Coronary artery (tissue), 2 donors: Measurements from ENCODE around the gene ADGRD1.

Source experiments
- DNase-seq: peaks from one replicate; pipeline ENCODE4 v3.0.0-alpha.2; 2017; ENCODE audit warnings: low spot score
- H3K27ac ChIP-seq, 2 donors: fragments of 200-600 bp; sonication (generic); one replicate each; pipeline ENCODE4 v1.5.1; 2016 to 2019
- H3K4me3 ChIP-seq: fragments of 200-600 bp; sonication (generic); 2 replicates; pipeline ENCODE4 v1.5.1; 2016; ENCODE audit warnings: mild to moderate bottlenecking, moderate library complexity
- TF ChIP-seq, protein P1 (sequence below): fragments of 200-600 bp; sonication (generic); IDR thresholded peaks from one replicate; pipeline ENCODE4 v1.5.1; 2019; ENCODE audit warnings: antibody characterized with exemption

The ADGRD1 gene

DNA sequence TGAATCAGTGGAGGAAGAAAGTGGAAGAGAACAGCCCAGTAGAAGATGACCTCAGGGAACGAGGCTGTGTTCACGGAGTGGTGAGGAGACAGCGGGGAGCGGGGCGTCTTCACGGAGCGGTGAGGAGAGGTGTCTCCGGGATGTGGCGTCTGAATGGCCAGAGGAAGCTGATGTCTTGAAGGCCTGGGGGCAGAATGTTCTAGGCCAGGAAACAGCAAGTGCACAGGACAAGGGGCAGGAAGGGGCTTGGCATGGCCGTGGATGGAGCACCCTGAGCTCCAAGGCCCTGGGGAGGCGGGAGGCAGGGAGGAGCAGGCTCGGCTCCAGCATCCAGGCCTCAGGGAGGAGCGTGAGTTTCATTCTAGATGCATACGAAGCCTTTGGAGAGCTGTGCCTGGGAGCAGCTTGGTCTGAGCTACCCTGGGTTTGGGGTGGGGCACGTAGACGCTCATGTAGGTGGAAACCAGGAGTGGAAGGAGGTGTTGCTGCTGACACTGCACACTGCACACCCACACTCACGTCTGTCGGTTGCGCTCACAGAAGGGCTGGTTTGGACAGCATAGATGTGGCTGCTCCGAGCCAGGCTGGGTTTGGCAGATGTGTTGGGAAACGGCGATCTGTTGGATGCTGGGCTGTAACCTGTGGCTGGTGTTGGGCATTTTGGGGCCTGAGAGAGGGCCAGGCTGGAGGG, 131.6 kb downstream of the ADGRD1 start:
- no peak overlapping the region for H3K27ac ChIP-seq
- TF ChIP-seq, protein P1, sequence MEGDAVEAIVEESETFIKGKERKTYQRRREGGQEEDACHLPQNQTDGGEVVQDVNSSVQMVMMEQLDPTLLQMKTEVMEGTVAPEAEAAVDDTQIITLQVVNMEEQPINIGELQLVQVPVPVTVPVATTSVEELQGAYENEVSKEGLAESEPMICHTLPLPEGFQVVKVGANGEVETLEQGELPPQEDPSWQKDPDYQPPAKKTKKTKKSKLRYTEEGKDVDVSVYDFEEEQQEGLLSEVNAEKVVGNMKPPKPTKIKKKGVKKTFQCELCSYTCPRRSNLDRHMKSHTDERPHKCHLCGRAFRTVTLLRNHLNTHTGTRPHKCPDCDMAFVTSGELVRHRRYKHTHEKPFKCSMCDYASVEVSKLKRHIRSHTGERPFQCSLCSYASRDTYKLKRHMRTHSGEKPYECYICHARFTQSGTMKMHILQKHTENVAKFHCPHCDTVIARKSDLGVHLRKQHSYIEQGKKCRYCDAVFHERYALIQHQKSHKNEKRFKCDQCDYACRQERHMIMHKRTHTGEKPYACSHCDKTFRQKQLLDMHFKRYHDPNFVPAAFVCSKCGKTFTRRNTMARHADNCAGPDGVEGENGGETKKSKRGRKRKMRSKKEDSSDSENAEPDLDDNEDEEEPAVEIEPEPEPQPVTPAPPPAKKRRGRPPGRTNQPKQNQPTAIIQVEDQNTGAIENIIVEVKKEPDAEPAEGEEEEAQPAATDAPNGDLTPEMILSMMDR = no peak
- DNase-seq = peak; percentile 60
- no peak overlapping the region for H3K4me3 ChIP-seq

DNA sequence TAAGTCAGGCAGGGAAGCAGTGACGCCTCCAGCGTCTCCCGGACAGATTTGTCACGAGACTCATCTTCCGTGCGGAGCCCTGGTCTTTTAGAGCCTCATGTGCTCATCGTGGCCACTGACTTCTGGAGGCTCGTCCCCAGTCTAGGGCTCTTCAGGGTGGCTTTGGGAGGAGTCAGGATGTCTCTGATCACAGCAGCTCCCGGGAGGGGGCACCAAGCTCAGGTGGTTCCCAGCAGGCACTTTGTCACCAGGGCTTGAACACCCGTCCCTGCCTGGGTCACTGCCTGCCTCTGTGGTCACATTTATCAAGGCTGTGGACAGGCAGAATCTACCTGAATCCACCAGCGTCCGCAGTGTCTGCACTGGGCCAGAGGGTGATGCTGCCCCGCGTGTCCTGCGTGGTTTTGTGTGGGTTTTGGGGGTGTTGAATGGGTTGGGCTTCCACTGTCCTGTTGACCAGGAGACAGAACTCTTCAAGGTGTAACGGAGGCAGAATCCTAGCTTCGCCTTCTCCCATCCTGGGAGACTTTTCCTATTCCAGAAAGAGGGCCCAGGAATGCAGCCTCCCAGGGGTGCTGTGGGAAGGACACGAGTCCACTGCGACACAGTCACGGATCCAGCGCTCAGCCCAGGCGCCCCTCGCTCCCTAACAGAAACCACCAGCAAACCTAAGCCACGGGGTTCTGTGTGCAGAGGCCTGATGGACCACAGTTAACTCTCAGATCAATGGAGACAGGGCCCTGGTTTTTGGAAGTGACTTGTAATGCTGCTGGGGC, 132.3 kb downstream of the ADGRD1 start:
- Histone ChIP-seq H3K27ac (no peak overlapping the region), H3K4me3 (no peak overlapping the region)
- TF ChIP-seq, protein P1 = no peak
- no peak for DNase-seq

DNA sequence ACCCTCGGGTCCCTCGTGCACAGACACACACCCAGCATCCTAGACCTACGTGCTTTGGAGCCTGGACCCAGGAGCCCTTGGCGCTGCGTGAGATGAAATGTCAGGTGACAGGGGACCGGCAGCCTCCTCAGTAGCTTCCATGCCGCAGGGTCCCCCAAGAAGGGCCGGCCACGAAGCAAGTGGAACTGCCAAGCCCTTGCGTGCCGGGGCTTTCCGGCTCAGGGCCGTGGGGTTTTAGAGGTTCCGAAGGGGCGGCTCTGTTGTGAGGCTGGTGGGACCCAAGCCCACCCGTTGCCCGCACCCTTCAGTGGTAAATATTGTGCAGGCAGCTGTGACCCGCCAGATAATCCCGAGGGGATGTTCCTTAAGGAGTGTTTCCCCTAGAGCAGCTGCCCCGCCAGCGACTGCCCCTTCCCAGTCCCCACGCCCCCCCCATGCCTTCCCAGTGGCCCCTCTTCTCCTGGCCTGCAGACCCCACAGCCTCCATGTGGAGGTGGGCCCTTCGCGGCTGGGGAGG, 133.7 kb downstream of the ADGRD1 start:
- TF ChIP-seq, protein P1 = no peak
- peak; percentile 47 for DNase-seq

DNA sequence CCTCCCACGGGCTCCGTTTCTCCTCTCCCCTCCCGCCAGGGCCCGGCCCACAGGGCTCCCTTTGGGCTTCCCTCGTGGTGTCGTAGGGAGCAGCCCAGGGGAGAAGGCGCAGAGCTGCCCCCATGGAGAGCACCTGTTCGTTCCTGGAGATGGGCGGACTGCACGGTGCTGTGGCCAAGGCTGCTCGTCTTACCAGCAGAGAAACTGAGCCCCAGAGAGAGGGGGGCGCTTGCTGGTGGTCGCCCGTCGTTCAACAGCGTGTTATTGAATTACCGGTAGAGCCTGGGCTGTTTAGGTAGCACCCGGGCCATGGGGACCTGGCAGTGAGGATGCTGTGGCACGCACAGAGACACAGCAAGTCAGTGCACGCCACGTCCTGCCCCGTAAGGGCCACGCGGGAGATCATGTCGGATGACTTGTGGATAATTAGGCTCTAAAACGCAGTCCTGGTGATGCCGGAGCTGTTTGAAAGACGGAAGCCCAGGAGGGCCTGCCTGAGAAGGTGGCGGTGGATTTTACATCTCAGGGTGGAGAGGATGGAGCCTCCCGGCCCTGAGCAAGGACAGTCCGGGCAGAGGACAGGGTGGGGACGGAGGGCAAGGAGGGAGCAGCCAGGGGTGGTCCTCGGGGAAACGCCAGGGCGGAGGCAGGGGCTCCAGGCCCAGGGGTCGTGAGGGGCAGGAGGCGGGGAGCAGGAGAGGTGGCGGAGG, 134.4 kb downstream of the ADGRD1 start:
- H3K4me3 ChIP-seq = no peak overlapping the region
- peak; percentile 67 for DNase-seq
- TF ChIP-seq, protein P1 = no peak
- H3K27ac ChIP-seq = no peak overlapping the region

More for the DNA sequence above, 133.7 kb downstream of the ADGRD1 start:
- no peak overlapping the region for H3K27ac ChIP-seq
- H3K4me3 ChIP-seq = no peak overlapping the region

DNA sequence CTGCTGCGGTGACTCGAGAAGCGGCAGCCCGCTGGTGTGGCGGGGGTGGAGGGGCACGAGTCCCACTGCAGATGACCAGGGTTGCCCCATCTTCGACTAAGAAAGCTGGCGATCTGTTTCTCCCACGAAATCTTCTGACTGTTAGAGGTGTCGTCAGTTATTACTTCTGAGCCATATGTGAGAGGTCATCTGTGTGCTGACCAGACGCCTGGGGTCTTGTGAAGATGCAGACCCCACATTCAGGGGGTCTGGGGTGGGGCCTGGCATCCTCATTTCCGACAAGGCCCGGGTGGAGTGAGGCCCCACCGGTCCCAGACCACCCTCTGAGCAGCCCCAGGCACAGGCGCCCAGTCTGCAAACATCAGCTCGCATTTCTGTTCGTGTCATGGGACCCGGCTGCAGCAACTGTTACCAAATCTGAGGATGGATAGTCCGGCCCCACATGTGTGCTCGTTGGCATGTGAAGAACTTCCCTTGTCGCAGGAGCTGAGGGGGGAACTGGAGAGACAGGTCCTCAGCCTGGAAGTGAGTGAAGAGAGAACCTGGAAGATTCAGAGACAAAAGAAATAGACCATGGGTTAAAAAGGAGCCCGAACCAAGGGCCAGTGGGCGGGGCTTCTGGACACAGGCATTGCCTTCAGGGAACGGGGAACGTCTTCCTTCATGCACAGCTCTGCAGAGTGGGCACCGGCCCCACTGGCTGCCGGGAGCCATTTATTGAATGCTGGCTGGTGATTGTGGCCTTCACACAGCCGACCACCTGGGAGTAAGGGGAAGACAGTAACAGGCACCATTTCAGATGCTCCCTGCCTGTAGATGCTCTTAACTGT, 135.2 kb downstream of the ADGRD1 start:
- peak; percentile 47 for DNase-seq
- TF ChIP-seq, protein P1 = no peak
- Histone ChIP-seq H3K27ac (no peak overlapping the region), H3K4me3 (no peak overlapping the region)

DNA sequence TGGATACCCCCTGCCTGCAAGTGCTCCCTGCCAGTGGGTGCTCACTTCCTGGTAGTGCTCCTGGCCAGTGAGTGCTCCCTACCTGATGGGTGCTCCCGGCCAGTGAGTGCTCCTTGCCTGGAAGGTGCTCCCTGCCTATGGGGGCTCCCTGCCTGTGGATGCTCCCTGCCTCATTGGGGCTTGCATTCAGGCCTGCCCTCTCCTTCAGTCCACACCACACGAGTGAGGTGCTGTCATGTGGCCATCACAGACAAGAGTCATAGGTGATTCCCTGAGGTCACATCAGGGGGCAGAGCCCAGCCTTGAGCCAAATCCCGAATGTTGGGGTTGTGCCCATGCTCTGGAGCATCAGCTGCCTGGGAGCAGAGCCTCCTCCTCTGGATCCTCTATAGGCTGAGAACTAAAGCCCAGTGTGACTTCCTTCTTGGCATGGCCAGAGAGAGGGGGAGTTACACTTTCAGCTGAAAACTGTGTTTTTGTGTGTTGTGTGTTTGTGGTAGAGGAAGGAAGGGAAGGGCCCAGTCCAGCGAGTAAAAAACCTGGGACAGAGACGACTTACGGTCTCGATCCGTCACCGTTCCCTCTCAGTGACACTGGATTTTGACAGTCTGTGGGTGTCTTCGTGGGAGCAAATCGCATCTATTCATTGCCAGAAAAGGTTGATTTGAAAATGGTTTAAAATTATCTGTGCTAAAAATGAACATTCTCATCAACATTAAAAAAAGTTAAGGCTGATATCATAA, 136.0 kb downstream of the ADGRD1 start:
- TF ChIP-seq, protein P1 = no peak
- Histone ChIP-seq H3K27ac (no peak overlapping the region), H3K4me3 (no peak overlapping the region)
- peak; percentile 59 for DNase-seq
